Cortex of kidney (tissue), 1 donor: ENCODE measurements around the gene INS.
"Not testable (repeated sequence)": the region's sequence is repeated elsewhere in the genome, so short reads cannot be mapped to it uniquely, and the experiment has no call there.

ENCODE experiments used
- DNase-seq: peaks from one replicate; lab custom pipeline; 2025; lab: John Stamatoyannopoulos, UW

INS gene

GRCh38 chr11:2198621-2199365 lies 37.8 kb upstream of the INS start:
- no peak for DNase-seq

GRCh38 chr11:2197771-2198520 lies 36.9 kb upstream of the INS start:
- no peak for DNase-seq

- DNase-seq = no peak
Measured at GRCh38 chr11:2196970-2197770, 36.2 kb upstream of the INS start.

GRCh38 chr11:2195756-2196088 lies 34.7 kb upstream of the INS start:
- no peak for DNase-seq

- no peak for DNase-seq
Measured at GRCh38 chr11:2194877-2195755, 34.1 kb upstream of the INS start.

- not testable (repeated sequence) for DNase-seq
Measured at GRCh38 chr11:2193888-2194595, 33.0 kb upstream of the INS start.

GRCh38 chr11:2193099-2193887 lies 32.3 kb upstream of the INS start:
- no peak for DNase-seq

- no peak for DNase-seq
Measured at GRCh38 chr11:2192435-2192834, 31.4 kb upstream of the INS start.

- DNase-seq = no peak
Measured at GRCh38 chr11:2191883-2192282, 30.9 kb upstream of the INS start.

- DNase-seq = no peak
Measured at GRCh38 chr11:2190657-2191471, 29.9 kb upstream of the INS start.

GRCh38 chr11:2189938-2190656 lies 29.1 kb upstream of the INS start:
- no peak for DNase-seq

GRCh38 chr11:2188745-2189144 lies 27.7 kb upstream of the INS start:
- DNase-seq = no peak

- DNase-seq = no peak
Measured at GRCh38 chr11:2187280-2187707, 26.3 kb upstream of the INS start.

GRCh38 chr11:2186669-2187279 lies 25.8 kb upstream of the INS start:
- no peak for DNase-seq

GRCh38 chr11:2185324-2186085 lies 24.5 kb upstream of the INS start:
- DNase-seq = no peak

GRCh38 chr11:2182692-2183474 lies 21.9 kb upstream of the INS start:
- no peak for DNase-seq

- DNase-seq = no peak
Measured at GRCh38 chr11:2182075-2182474, 21.1 kb upstream of the INS start.
